Ascending aorta (tissue), 2 donors: ENCODE data around the gene CALM1. TPM values are rescaled to one million over a fixed set of nuclear protein-coding genes. Genes with fewer than 3 reads are reported as not detected.

Experiments used
- DNase-seq, 2 donors: peaks; one replicate each; pipeline ENCODE4 v3.0.0-alpha.2; 2019; ENCODE audit warnings: low spot score in 2 of 2
- H3K27ac ChIP-seq, 2 donors: fragments of 200-600 bp; sonication (generic); one replicate each; pipeline ENCODE4 v1.5.1; 2016 to 2017; ENCODE audit warnings: mild to moderate bottlenecking in 1 of 2
- H3K27me3 ChIP-seq: fragments of 200-600 bp; sonication (generic); one replicate; pipeline ENCODE4 v1.5.1; 2017
- H3K36me3 ChIP-seq, 2 donors: fragments of 200-600 bp; sonication (generic); one replicate each; pipeline ENCODE4 v1.5.1; 2016
- H3K4me1 ChIP-seq, 2 donors: fragments of 200-600 bp; sonication (generic); one replicate each; pipeline ENCODE4 v1.5.1; 2016 to 2017; ENCODE audit warnings: mild to moderate bottlenecking in 1 of 2
- H3K4me3 ChIP-seq, 2 donors: fragments of 200-600 bp; sonication (generic); one replicate each; pipeline ENCODE4 v1.5.1; 2016 to 2017; ENCODE audit warnings: mild to moderate bottlenecking in 1 of 2
- H3K9me3 ChIP-seq, 2 donors: fragments of 200-600 bp; sonication (generic); one replicate each; pipeline ENCODE4 v1.5.1; 2016
- CTCF ChIP-seq, 3 experiments: fragments of 200-600 bp in 2 of 3; fragments of 450-650 bp in 1 of 3; sonication (generic) in 2 of 3; IDR thresholded peaks; one replicate each; pipeline ENCODE4 v1.5.1; 2016 to 2019; ENCODE audit warnings: antibody characterized with exemption in 3 of 3, mild to moderate bottlenecking in 1 of 3, moderate library complexity in 1 of 3
- intact Hi-C: fragments of 100-400 bp; cut with DNase I; formaldehyde crosslinking; loops from one replicate; pipeline ENCODE4 v1.15.1; 2023
- total RNA-seq: library from RNA; depleted of rRNA; stranded (reverse); fragments of >200 nt; gene quantifications from one replicate; pipeline ENCODE4 v1.1.0, GENCODE V29; 2016

Gene CALM1
- total RNA-seq, 1 donor from 2014 or later, result 178 TPM

GRCh38 chr14:90455100-90455571 is 58.3 kb downstream of the CALM1 start:
- intact Hi-C loops, result no loop called here
- no peak for TF ChIP-seq CTCF (IDR thresholded peaks at IDR 0.05)
- H3K27ac ChIP-seq, result no peak overlapping the region

GRCh38 chr14:90456551-90456950 is 59.7 kb downstream of the CALM1 start:
- Histone ChIP-seq H3K9me3 (no peaks in the 10 kb centered on the region), H3K36me3 (no peaks in the 10 kb centered on the region), H3K27ac (no peak overlapping the region), H3K27me3 (no peaks in the 10 kb centered on the region), H3K4me3 (no peak overlapping the region), H3K4me1 (no peaks in the 10 kb centered on the region)
- intact Hi-C loops, result no loop called here
- no peak for TF ChIP-seq CTCF (IDR thresholded peaks at IDR 0.05)
- DNase-seq, result no peak

More at GRCh38 chr14:90455100-90455571, 58.3 kb downstream of the CALM1 start:
- Histone ChIP-seq H3K27me3 (no peaks in the 10 kb centered on the region), H3K36me3 (no peaks in the 10 kb centered on the region), H3K4me3 (no peak overlapping the region), H3K4me1 (no peaks in the 10 kb centered on the region), H3K9me3 (no peaks in the 10 kb centered on the region)
- no peak for DNase-seq

- no peak overlapping the region for H3K4me3 ChIP-seq
- no peaks in the 10 kb centered on the region for H3K9me3 ChIP-seq
- H3K4me1 ChIP-seq, result no peaks in the 10 kb centered on the region
- no peak for TF ChIP-seq CTCF (IDR thresholded peaks at IDR 0.05)
- H3K27me3 ChIP-seq, result no peaks in the 10 kb centered on the region
- H3K27ac ChIP-seq, result no peak overlapping the region
- DNase-seq, result no peak
- H3K36me3 ChIP-seq, result no peaks in the 10 kb centered on the region
- intact Hi-C loops, result no loop called here
Observed at GRCh38 chr14:90457186-90457585, 60.4 kb downstream of the CALM1 start.

Other genes with a start within 250 kb of the CALM1 start
- 93.2 TPM for gene PSMC1, start 140.5 kb upstream of the CALM1 start, total RNA-seq
- 9.2 TPM for gene NRDE2, start 65.1 kb upstream of the CALM1 start, total RNA-seq